HAP-1 (cell line): Measurements from ENCODE around the gene RC3H2.
"Not testable (repeated sequence)": the region's sequence is repeated elsewhere in the genome, so short reads cannot be mapped to it uniquely, and the experiment has no call there.

Experiments used
- DNase-seq, 2 experiments: peaks; one replicate each; pipeline ENCODE4 v3.0.0-alpha.2; 2016 to 2020; ENCODE audit warnings: low spot score in 2 of 2
- H3K27me3 ChIP-seq: fragments of 250-450 bp; sonication (Bioruptor Pico); 2 replicates; pipeline ENCODE4 v1.5.1; 2020; ENCODE audit warnings: low read depth, mild to moderate bottlenecking, moderate library complexity
- H3K36me3 ChIP-seq: fragments of 250-450 bp; sonication (Bioruptor Pico); replicated peaks from 2 replicates; pipeline ENCODE4 v1.5.1; 2020; ENCODE audit warnings: mild to moderate bottlenecking
- H3K4me1 ChIP-seq: fragments of 250-450 bp; sonication (Bioruptor Pico); 2 replicates; pipeline ENCODE4 v1.5.1; 2020; ENCODE audit warnings: mild to moderate bottlenecking
- H3K4me3 ChIP-seq: fragments of 250-450 bp; sonication (Bioruptor Pico); 2 replicates; pipeline ENCODE4 v1.5.1; 2020; ENCODE audit warnings: mild to moderate bottlenecking, moderate library complexity
- H3K9me3 ChIP-seq: fragments of 250-450 bp; sonication (Bioruptor Pico); 2 replicates; pipeline ENCODE4 v1.5.1; 2020; ENCODE audit warnings: mild to moderate bottlenecking, moderate library complexity
- in situ Hi-C: fragments of 300-500 bp; cut with MboI; formaldehyde crosslinking; loops from 3 replicates; pipeline ENCODE4 v1.14.3; 2020; ENCODE audit warnings: low sequenced_read_pairs, inconsistent platforms, mixed read lengths

Gene RC3H2

GRCh38 chr9:122819791-122820489, 85.2 kb downstream of the RC3H2 start:
- H3K4me3 ChIP-seq: no peak overlapping the region
- H3K27me3 ChIP-seq: no peaks in the 10 kb centered on the region
- in situ Hi-C loops: no loop called here
- no peaks in the 10 kb centered on the region for H3K9me3 ChIP-seq
- peak; percentile 33 to 56 for DNase-seq
- peaks cover 5% of the 10 kb centered on the region for H3K4me1 ChIP-seq
- H3K36me3 ChIP-seq: peaks cover 17% of the 10 kb centered on the region

DNA sequence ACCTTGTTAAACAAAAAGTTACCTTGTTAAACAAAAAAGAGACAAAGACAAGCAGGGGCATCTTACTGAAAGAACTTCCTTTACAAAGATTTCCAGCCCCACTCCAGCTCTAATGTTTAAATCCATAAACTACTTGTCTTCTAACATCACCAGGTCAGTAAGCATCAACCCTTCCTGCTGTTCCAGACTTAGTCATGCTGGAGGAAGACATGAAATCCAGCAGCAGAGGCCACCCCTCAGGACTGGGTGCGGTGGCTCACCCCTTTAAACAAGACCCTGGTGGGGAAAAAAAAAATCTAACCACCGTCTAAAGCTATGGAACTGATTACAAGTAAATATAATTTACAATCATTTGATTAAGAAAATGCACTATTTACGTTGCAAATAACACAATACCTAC, 85.8 kb downstream of the RC3H2 start:
- H3K27me3 ChIP-seq: no peaks in the 10 kb centered on the region
- in situ Hi-C loops: no loop called here
- no peaks in the 10 kb centered on the region for H3K9me3 ChIP-seq
- peaks cover 5% of the 10 kb centered on the region for H3K4me1 ChIP-seq
- H3K4me3 ChIP-seq: no peak overlapping the region
- peaks cover 11% of the 10 kb centered on the region for H3K36me3 ChIP-seq
- DNase-seq: no peak

DNA sequence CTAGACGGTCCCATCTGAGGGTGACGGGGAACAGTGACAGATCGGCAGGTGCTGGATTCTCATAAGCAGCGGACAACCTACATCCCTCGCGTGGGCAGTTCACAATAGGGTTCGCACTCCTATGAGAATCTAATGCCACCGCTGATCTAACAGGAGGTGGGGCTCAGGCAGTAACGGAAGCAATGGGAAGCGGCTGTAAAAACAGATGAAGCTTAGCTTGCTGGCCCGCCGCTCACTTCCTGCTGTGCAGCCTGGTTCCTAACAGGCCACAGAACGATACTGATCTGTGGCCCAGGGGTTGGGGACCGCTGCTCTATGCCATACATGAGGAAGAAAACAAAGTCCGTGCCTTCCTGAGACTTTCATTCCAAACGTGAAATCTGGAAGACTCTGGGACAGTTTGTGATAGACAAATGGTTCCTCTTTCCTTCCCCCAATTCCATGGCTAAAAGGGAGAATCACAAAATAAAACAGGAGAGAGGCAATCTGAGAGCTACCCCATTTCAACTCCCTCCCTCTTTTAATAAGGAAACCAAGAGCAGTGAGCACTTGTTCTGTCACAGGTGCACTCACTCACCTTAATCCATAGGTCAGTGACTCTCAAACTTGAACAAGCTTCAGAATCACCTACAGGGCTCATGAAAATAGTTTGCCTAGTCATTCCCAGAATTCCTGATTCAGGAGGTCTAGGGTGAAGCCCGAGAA, 88.8 kb downstream of the RC3H2 start:
- H3K27me3 ChIP-seq: no peaks in the 10 kb centered on the region
- H3K9me3 ChIP-seq: no peaks in the 10 kb centered on the region
- in situ Hi-C loops: no loop called here
- H3K4me3 ChIP-seq: no peak overlapping the region
- H3K36me3 ChIP-seq: peaks cover 11% of the 10 kb centered on the region
- no peak for DNase-seq
- H3K4me1 ChIP-seq: peaks cover 5% of the 10 kb centered on the region

- no peak overlapping the region for H3K4me3 ChIP-seq
- H3K27me3 ChIP-seq: no peaks in the 10 kb centered on the region
- peaks cover 8% of the 10 kb centered on the region for H3K36me3 ChIP-seq
- H3K9me3 ChIP-seq: no peaks in the 10 kb centered on the region
- DNase-seq: no peak
- H3K4me1 ChIP-seq: peaks cover 5% of the 10 kb centered on the region
- in situ Hi-C loops: no loop called here
Measured at GRCh38 chr9:122815544-122815943, 89.6 kb downstream of the RC3H2 start.

- peaks cover 4% of the 10 kb centered on the region; the same call in 1 of the 2 replicates for H3K36me3 ChIP-seq
- H3K9me3 ChIP-seq: no peaks in the 10 kb centered on the region
- no peaks in the 10 kb centered on the region for H3K27me3 ChIP-seq
- in situ Hi-C loops: loop anchor here (5.0 kb wide), 2 partner anchors 352 to 692 kb away; no protein-coding TSS in a partner anchor
- H3K4me1 ChIP-seq: no peaks in the 10 kb centered on the region; the same call in 1 of the 2 replicates
- H3K4me3 ChIP-seq: no peak overlapping the region
- no peak for DNase-seq
Measured at GRCh38 chr9:122814545-122814944, 90.6 kb downstream of the RC3H2 start.

- in situ Hi-C loops: loop anchor here (5.0 kb wide), 2 partner anchors 350 to 690 kb away; no protein-coding TSS in a partner anchor
- Histone ChIP-seq H3K4me3 (no peak overlapping the region), H3K27me3 (no peaks in the 10 kb centered on the region), H3K4me1 (no peaks in the 10 kb centered on the region), H3K36me3 (peaks cover 2% of the 10 kb centered on the region; the same call in 1 of the 2 replicates), H3K9me3 (no peaks in the 10 kb centered on the region)
- no peak for DNase-seq
Measured at GRCh38 chr9:122812736-122813135, 92.4 kb downstream of the RC3H2 start.

DNA sequence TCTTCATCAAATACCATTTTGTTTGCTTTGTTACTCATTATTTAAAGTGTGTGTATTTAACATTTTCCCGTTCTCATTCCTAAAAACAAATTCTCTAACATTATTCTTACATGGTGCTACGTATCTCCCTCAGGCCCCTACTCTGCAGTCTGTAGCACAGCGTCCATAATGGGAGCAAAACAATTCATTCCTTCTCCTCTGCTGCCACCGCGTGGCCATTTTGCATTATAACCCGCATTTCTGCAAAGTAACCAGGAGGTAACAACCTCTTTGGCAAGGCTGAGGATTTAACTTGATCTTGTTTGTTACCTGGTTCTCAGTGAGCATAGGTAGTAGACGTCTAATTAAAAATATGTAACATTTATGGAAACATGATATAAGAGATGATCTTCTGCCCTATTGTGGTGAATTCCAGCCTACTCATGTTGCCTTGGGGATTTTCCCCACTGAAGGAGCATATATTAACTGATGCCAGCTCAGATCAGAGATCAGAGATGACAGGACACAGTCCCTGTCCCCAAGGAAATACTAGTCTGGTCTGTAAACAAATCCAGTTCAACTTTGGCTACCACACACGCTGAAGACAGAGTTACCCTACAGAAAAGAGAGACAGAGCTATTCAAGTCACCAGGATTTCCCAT, 94.7 kb downstream of the RC3H2 start:
- Histone ChIP-seq H3K4me3 (no peak overlapping the region), H3K27me3 (no peaks in the 10 kb centered on the region), H3K36me3 (no peaks in the 10 kb centered on the region), H3K4me1 (no peaks in the 10 kb centered on the region), H3K9me3 (no peaks in the 10 kb centered on the region)
- peak; percentile 54 to 76 for DNase-seq
- in situ Hi-C loops: loop anchor here (5.0 kb wide), 2 partner anchors 348 to 688 kb away; no protein-coding TSS in a partner anchor

GRCh38 chr9:122809261-122809660, 95.9 kb downstream of the RC3H2 start:
- H3K27me3 ChIP-seq, H3K4me1 ChIP-seq, H3K9me3 ChIP-seq, H3K36me3 ChIP-seq, DNase-seq, H3K4me3 ChIP-seq: not testable (repeated sequence)
- in situ Hi-C loops: loop anchor here (10.0 kb wide), 1 partner anchor 434 kb away; the partner anchor contains the start of gene PTGS1

DNA sequence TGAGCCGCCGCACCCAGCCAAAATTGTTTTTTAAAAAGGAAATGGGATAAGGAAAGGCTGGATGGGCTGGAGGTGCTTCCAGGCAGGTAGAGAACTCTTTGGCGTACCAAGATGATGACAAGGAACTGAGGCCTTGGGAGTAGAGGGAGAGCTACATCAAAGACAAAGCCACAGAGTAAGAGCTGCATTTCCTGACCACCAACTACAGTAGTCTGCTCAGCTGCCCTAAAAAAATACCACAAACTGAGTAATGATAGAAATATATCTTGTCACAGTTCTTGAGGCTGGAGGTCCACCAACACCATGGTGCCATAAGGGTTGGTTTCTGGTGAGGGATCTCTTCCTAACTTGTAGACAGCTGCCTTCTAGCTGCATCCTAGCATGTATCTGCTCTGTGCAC, 97.0 kb downstream of the RC3H2 start:
- DNase-seq: no peak
- in situ Hi-C loops: loop anchor here (10.0 kb wide), 1 partner anchor 433 kb away; the partner anchor contains the start of gene PTGS1

DNA sequence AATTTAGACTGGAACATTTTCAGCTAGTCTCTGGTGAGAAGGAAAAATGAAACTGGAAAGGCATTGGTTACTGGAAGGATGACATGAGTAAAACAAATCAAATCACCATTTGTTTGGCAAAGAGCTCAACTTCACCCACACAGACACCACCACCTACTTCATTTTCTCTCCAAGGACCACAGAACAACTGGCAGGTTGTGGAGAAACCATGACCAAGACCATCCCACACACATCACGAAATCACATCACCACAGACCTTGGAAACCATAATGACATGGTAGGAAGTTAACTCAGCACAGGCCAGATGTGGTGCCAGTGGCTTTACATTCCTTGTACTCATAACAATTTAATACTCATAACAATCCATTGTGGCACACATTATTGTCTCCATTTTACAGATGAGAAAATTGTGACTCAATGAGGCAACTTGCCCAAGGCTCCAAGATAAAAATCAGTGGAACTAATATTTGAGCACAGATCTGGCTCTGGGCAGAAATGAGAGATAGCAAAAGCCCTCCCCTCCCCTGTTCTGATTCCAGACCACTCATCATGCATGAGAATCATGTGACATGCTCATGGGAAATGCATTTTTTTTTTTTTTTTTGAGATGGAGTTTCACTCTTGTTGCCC, 97.8 kb downstream of the RC3H2 start:
- H3K4me3 ChIP-seq: no peak overlapping the region
- in situ Hi-C loops: loop anchor here (10.0 kb wide), 1 partner anchor 433 kb away; the partner anchor contains the start of gene PTGS1

More for the DNA sequence above, 97.0 kb downstream of the RC3H2 start:
- no peaks in the 10 kb centered on the region for H3K27me3 ChIP-seq
- H3K36me3 ChIP-seq: no peaks in the 10 kb centered on the region
- H3K4me3 ChIP-seq: no peak overlapping the region
- no peaks in the 10 kb centered on the region for H3K4me1 ChIP-seq
- no peaks in the 10 kb centered on the region for H3K9me3 ChIP-seq

GRCh38 chr9:122806661-122807060, 98.5 kb downstream of the RC3H2 start:
- no peak for DNase-seq

More for the DNA sequence above, 97.8 kb downstream of the RC3H2 start:
- no peaks in the 10 kb centered on the region for H3K9me3 ChIP-seq
- H3K36me3 ChIP-seq: no peaks in the 10 kb centered on the region
- no peaks in the 10 kb centered on the region for H3K27me3 ChIP-seq
- no peaks in the 10 kb centered on the region for H3K4me1 ChIP-seq
- DNase-seq: no peak

GRCh38 chr9:122800066-122801060, 104.8 kb downstream of the RC3H2 start, which contains the start of gene OR1K1:
TSS of gene OR1K1 (plus strand) at chr9:122800123. CDS start at chr9:122800123, 0 bp downstream.
- H3K4me1 ChIP-seq: no peaks in the 10 kb centered on the region
- H3K4me3 ChIP-seq: no peak within 1 kb of the TSS
- H3K9me3 ChIP-seq: no peaks in the 10 kb centered on the region
- in situ Hi-C loops: loop anchor here (10.0 kb wide), 1 partner anchor 426 kb away; the partner anchor contains the start of gene PTGS1
- H3K27me3 ChIP-seq: no peaks in the 10 kb centered on the region
- no peaks in the 10 kb centered on the region for H3K36me3 ChIP-seq
- DNase-seq: no peak

More at GRCh38 chr9:122806661-122807060, 98.5 kb downstream of the RC3H2 start:
- no peaks in the 10 kb centered on the region for H3K4me1 ChIP-seq
- in situ Hi-C loops: loop anchor here (10.0 kb wide), 1 partner anchor 432 kb away; the partner anchor contains the start of gene PTGS1
- no peak overlapping the region for H3K4me3 ChIP-seq
- H3K27me3 ChIP-seq: no peaks in the 10 kb centered on the region
- H3K36me3 ChIP-seq: no peaks in the 10 kb centered on the region
- H3K9me3 ChIP-seq: no peaks in the 10 kb centered on the region
